Right renal cortex interstitium (tissue), 3 donors: ENCODE measurements around the gene SLC39A10. TPM values are rescaled to one million over a fixed set of nuclear protein-coding genes. Genes with fewer than 3 reads are reported as not detected.

Source experiments
- DNase-seq, 3 donors: peaks; one replicate each; pipeline ENCODE4 v3.0.0-alpha.2; 2013; ENCODE audit warnings: low read depth in 3 of 3, low spot score in 2 of 3
- polyA plus RNA-seq, 3 donors: library from polyadenylated mRNA; unstranded; fragments of 120-200 nt; gene quantifications; one replicate each; pipeline ENCODE4 v1.2.1, GENCODE V29; 2013; ENCODE audit not compliant: insufficient read length in 3 of 3

The SLC39A10 gene
- polyA plus RNA-seq, 3 donors: 80.5 to 92.0 (median 81.4) TPM

DNA sequence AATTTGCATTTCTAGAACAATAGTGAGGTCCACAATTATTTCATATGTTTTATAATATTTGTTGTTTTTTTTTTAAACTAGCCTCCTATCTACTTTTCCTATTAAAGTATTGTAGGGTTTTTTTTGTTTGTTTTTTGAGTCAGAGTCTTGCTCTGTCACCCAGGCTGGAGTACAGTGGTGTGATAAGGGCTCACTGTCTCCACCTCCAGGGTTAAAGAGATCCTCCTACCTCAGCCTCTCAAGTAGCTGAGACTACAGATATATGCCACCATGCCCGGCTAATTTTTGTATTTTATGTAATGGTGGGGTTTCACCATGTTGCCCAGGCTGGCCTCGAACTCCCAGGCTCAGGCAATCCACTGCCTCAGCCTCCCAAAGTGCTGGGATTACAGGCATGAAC is 122.5 kb downstream of the SLC39A10 start:
- no peak for DNase-seq

DNA sequence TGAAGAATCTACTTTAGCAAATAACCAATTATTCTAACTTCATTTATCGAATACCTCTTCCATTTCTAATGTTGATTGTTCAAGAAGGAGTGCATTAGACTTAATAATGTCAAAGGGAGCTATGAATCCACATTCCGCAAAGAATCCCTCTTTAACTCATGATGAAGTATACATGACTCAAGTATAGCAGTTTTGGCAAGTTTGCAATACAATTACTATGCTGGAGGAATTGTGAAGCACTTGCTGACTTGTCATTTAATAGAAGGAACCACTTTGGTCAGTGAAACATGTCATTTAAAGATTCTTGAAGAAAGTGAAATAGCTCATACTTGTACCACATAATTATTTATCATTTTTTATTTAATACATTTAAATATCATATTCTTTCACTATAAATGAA is 125.1 kb downstream of the SLC39A10 start:
- DNase-seq: no peak
